ENCODE measurements around the gene RMND1. TPM values are rescaled to one million over a fixed set of nuclear protein-coding genes. Genes with fewer than 3 reads are reported as not detected.

Gene RMND1
- total RNA-seq, 1 experiment from 2014 or later: 19.3 TPM

GRCh38 chr6:151497905-151498304, 46.0 kb upstream of the RMND1 start:
- intact Hi-C loops (cut with micrococcal nuclease; ENCODE audit: unreplicated experiment): no loop called here
- POLR2A ChIA-PET (ENCODE audit: unreplicated experiment): no interaction called here
- no TSS peak for BruUV-seq (replicated peaks)
- Histone ChIP-seq H3K4me1 (replicated peaks; ENCODE audit: insufficient read depth) (peaks cover 17% of the 10 kb centered on the region), H3K79me2 (ENCODE audit: low read depth) (no peaks in the 10 kb centered on the region), H3K27me3 (ENCODE audit: insufficient read depth, low read depth) (no peaks in the 10 kb centered on the region), H3K9me3 (ENCODE audit: insufficient read depth, low read depth) (no peaks in the 10 kb centered on the region), H3K4me2 (no peak overlapping the region), H3K4me3 (no peak overlapping the region), H3F3A (ENCODE audit: insufficient read depth, low read depth) (peaks cover 8% of the 10 kb centered on the region), H4K20me1 (ENCODE audit: insufficient read depth) (no peaks in the 10 kb centered on the region), H3K36me3 (ENCODE audit: low read depth) (no peaks in the 10 kb centered on the region), H3K27ac (no peak overlapping the region), H3K9me2 (ENCODE audit: insufficient read depth) (no peaks in the 10 kb centered on the region), H2AFZ (no peak overlapping the region)
- DNase-seq: no peak
- CTCF ChIA-PET: no interaction called here
- no peak for TF ChIP-seq EZH2 (IDR thresholded peaks at IDR 0.05; ENCODE audit: low read depth)

GRCh38 chr6:151495380-151495779, 43.5 kb upstream of the RMND1 start:
- Histone ChIP-seq H3K4me2 (no peak overlapping the region), H3K9me3 (ENCODE audit: insufficient read depth, low read depth) (no peaks in the 10 kb centered on the region), H3F3A (ENCODE audit: insufficient read depth, low read depth) (no peaks in the 10 kb centered on the region), H3K79me2 (ENCODE audit: low read depth) (no peaks in the 10 kb centered on the region), H4K20me1 (ENCODE audit: insufficient read depth) (no peaks in the 10 kb centered on the region), H3K27me3 (ENCODE audit: insufficient read depth, low read depth) (no peaks in the 10 kb centered on the region), H3K9me2 (ENCODE audit: insufficient read depth) (no peaks in the 10 kb centered on the region), H3K4me1 (replicated peaks; ENCODE audit: insufficient read depth) (peaks cover 6% of the 10 kb centered on the region), H3K4me3 (no peak overlapping the region), H3K36me3 (ENCODE audit: low read depth) (no peaks in the 10 kb centered on the region), H2AFZ (no peak overlapping the region), H3K27ac (no peak overlapping the region)
- no peak for TF ChIP-seq EZH2 (IDR thresholded peaks at IDR 0.05; ENCODE audit: low read depth)
- TF ChIP-seq CTCF (conservative IDR thresholded peaks at IDR 0.05): no peak
- no peak for DNase-seq
- intact Hi-C loops (cut with micrococcal nuclease; ENCODE audit: unreplicated experiment): no loop called here
- POLR2A ChIA-PET (ENCODE audit: unreplicated experiment): no interaction called here
- BruUV-seq (replicated peaks): no TSS peak
- CTCF ChIA-PET: no interaction called here

GRCh38 chr6:151494936-151495320, 43.0 kb upstream of the RMND1 start:
- Histone ChIP-seq H3K27ac (no peak overlapping the region), H3K79me2 (ENCODE audit: low read depth) (no peaks in the 10 kb centered on the region), H3K4me1 (replicated peaks; ENCODE audit: insufficient read depth) (peaks cover 6% of the 10 kb centered on the region), H4K20me1 (ENCODE audit: insufficient read depth) (no peaks in the 10 kb centered on the region), H3K27me3 (ENCODE audit: insufficient read depth, low read depth) (no peaks in the 10 kb centered on the region), H3K9me2 (ENCODE audit: insufficient read depth) (no peaks in the 10 kb centered on the region), H3K9me3 (ENCODE audit: insufficient read depth, low read depth) (no peaks in the 10 kb centered on the region), H3K4me3 (peak overlapping the region; percentile 80), H3K36me3 (ENCODE audit: low read depth) (no peaks in the 10 kb centered on the region), H2AFZ (peak overlapping the region; percentile 92), H3F3A (ENCODE audit: insufficient read depth, low read depth) (no peaks in the 10 kb centered on the region), H3K4me2 (peak overlapping the region; percentile 95)
- no peak for DNase-seq
- POLR2A ChIA-PET (ENCODE audit: unreplicated experiment): no interaction called here
- CTCF ChIA-PET: no interaction called here
- intact Hi-C loops (cut with micrococcal nuclease; ENCODE audit: unreplicated experiment): no loop called here
- BruUV-seq (replicated peaks): no TSS peak
- TF ChIP-seq CTCF (conservative IDR thresholded peaks at IDR 0.05) (no peak), EZH2 (IDR thresholded peaks at IDR 0.05; ENCODE audit: low read depth) (no peak)

GRCh38 chr6:151494235-151494935, 42.5 kb upstream of the RMND1 start:
- CTCF ChIA-PET: no interaction called here
- no peak overlapping the region for H3K27ac ChIP-seq
- POLR2A ChIA-PET (ENCODE audit: unreplicated experiment): no interaction called here
- H3K36me3 ChIP-seq (ENCODE audit: low read depth): no peaks in the 10 kb centered on the region
- H3K9me2 ChIP-seq (ENCODE audit: insufficient read depth): no peaks in the 10 kb centered on the region
- H3K4me2 ChIP-seq: peak overlapping the region; percentile 95
- H4K20me1 ChIP-seq (ENCODE audit: insufficient read depth): no peaks in the 10 kb centered on the region
- peak; percentile 25 to 55 for DNase-seq
- peaks cover 6% of the 10 kb centered on the region for H3K4me1 ChIP-seq (replicated peaks; ENCODE audit: insufficient read depth)
- peak overlapping the region; percentile 80 for H3K4me3 ChIP-seq
- no peaks in the 10 kb centered on the region for H3K27me3 ChIP-seq (ENCODE audit: insufficient read depth, low read depth)
- no TSS peak for BruUV-seq (replicated peaks)
- TF ChIP-seq EZH2 (IDR thresholded peaks at IDR 0.05; ENCODE audit: low read depth) (no peak), CTCF (conservative IDR thresholded peaks at IDR 0.05) (no peak)
- no peaks in the 10 kb centered on the region for H3K79me2 ChIP-seq (ENCODE audit: low read depth)
- no peaks in the 10 kb centered on the region for H3F3A ChIP-seq (ENCODE audit: insufficient read depth, low read depth)
- H2AFZ ChIP-seq: peak overlapping the region; percentile 92
- intact Hi-C loops (cut with micrococcal nuclease; ENCODE audit: unreplicated experiment): no loop called here
- no peaks in the 10 kb centered on the region; the same call in 1 of the 2 replicates for H3K9me3 ChIP-seq (ENCODE audit: insufficient read depth, low read depth)

Data from PC-9 (cell line).